ENCODE measurements around the gene HOXA13.

Gene HOXA13

GRCh38 chr7:27183682-27184336 is 16.1 kb downstream of the HOXA13 start:
- no peak for DNase-seq (ENCODE audit: low read depth, low spot score)
- in situ Hi-C loops (cut with HindIII; ENCODE audit: low sequenced_read_pairs), result no loop called here
- TF ChIP-seq CTCF (IDR thresholded peaks at IDR 0.05; ENCODE audit: low read depth, low read length), result no peak
- H3K4me3 ChIP-seq (ENCODE audit: low read depth, low read length), result peak overlapping the region; percentile 34

- H3K4me3 ChIP-seq (ENCODE audit: low read depth, low read length), result no peak overlapping the region
- in situ Hi-C loops (cut with HindIII; ENCODE audit: low sequenced_read_pairs), result no loop called here
- no peak for TF ChIP-seq CTCF (IDR thresholded peaks at IDR 0.05; ENCODE audit: low read depth, low read length)
- DNase-seq (ENCODE audit: low read depth, low spot score), result no peak
Measured at GRCh38 chr7:27182861-27183681, 16.8 kb downstream of the HOXA13 start.

GRCh38 chr7:27182285-27182841 is 17.5 kb downstream of the HOXA13 start:
- no peak for TF ChIP-seq CTCF (IDR thresholded peaks at IDR 0.05; ENCODE audit: low read depth, low read length)
- no peak overlapping the region for H3K4me3 ChIP-seq (ENCODE audit: low read depth, low read length)
- in situ Hi-C loops (cut with HindIII; ENCODE audit: low sequenced_read_pairs), result no loop called here
- DNase-seq (ENCODE audit: low read depth, low spot score), result no peak

GRCh38 chr7:27181795-27182275 is 18.1 kb downstream of the HOXA13 start:
- in situ Hi-C loops (cut with HindIII; ENCODE audit: low sequenced_read_pairs), result no loop called here
- H3K4me3 ChIP-seq (ENCODE audit: low read depth, low read length), result no peak overlapping the region
- DNase-seq (ENCODE audit: low read depth, low spot score), result no peak
- no peak for TF ChIP-seq CTCF (IDR thresholded peaks at IDR 0.05; ENCODE audit: low read depth, low read length)

GRCh38 chr7:27180431-27181420 is 19.2 kb downstream of the HOXA13 start:
- in situ Hi-C loops (cut with HindIII; ENCODE audit: low sequenced_read_pairs), result no loop called here
- no peak for TF ChIP-seq CTCF (IDR thresholded peaks at IDR 0.05; ENCODE audit: low read depth, low read length)
- no peak for DNase-seq (ENCODE audit: low read depth, low spot score)
- H3K4me3 ChIP-seq (ENCODE audit: low read depth, low read length), result no peak overlapping the region
